ENCODE data around the gene CTU1. TPM values are rescaled to one million over a fixed set of nuclear protein-coding genes. Genes with fewer than 3 reads are reported as not detected.

CTU1 gene
- total RNA-seq, 4 donors from 2014 or later, result 7.1 to 14.2 (median 9.5) TPM

GRCh38 chr19:51078104-51078503 lies 30.1 kb downstream of the CTU1 start:
- TF ChIP-seq CTCF (IDR thresholded peaks at IDR 0.05), result no peak
- DNase-seq (ENCODE audit: low spot score) (no peak), ATAC-seq (ENCODE audit: low FRiP score) (no peak)

- ATAC-seq (ENCODE audit: low FRiP score) (no peak), DNase-seq (ENCODE audit: low spot score) (no peak)
- TF ChIP-seq CTCF (IDR thresholded peaks at IDR 0.05), result no peak
Observed at GRCh38 chr19:51076631-51077213, 31.5 kb downstream of the CTU1 start.

- no peak for TF ChIP-seq CTCF (IDR thresholded peaks at IDR 0.05)
- ATAC-seq (ENCODE audit: low FRiP score), result no peak
- no peak for DNase-seq (ENCODE audit: low spot score)
Observed at GRCh38 chr19:51075998-51076397, 32.2 kb downstream of the CTU1 start.

- ATAC-seq (ENCODE audit: low FRiP score) (no peak), DNase-seq (ENCODE audit: low spot score) (no peak)
- no peak for TF ChIP-seq CTCF (IDR thresholded peaks at IDR 0.05)
Observed at GRCh38 chr19:51071095-51071405, 37.2 kb downstream of the CTU1 start.

GRCh38 chr19:51070334-51071094 lies 37.7 kb downstream of the CTU1 start:
- ATAC-seq (ENCODE audit: low FRiP score) (no peak), DNase-seq (ENCODE audit: low spot score) (no peak)
- no peak for TF ChIP-seq CTCF (IDR thresholded peaks at IDR 0.05)

- no peak for DNase-seq (ENCODE audit: low spot score)
- ATAC-seq (ENCODE audit: low FRiP score), result no peak
- no peak for TF ChIP-seq CTCF (IDR thresholded peaks at IDR 0.05)
Observed at GRCh38 chr19:51066393-51067186, 41.6 kb downstream of the CTU1 start.

Data from omental fat pad (tissue), 4 donors.